Liver (tissue), 9 donors: ENCODE results near the gene TRPC4AP. TPM values are rescaled to one million over a fixed set of nuclear protein-coding genes. Genes with fewer than 3 reads are reported as not detected.

Source experiments
- DNase-seq: peaks from one replicate; pipeline ENCODE4 v3.0.0-alpha.2; 2017; ENCODE audit warnings: low spot score
- H3K27ac ChIP-seq, 2 donors: one replicate each; pipeline ENCODE4 v1.7.0; 2013; ENCODE audit warnings: inconsistent platforms in 2 of 2, low read length in 2 of 2, control low read depth in 1 of 2, low read depth in 1 of 2, mild to moderate bottlenecking in 1 of 2
- H3K27me3 ChIP-seq, 4 donors: one replicate each; pipeline versions ENCODE4 v1.6.1 to v1.7.0; 2013; ENCODE audit warnings: low read length in 3 of 4, inconsistent platforms in 1 of 4, mild to moderate bottlenecking in 1 of 4, moderate library complexity in 1 of 4; ENCODE audit not compliant: control insufficient read depth in 4 of 4, insufficient read depth in 4 of 4
- H3K36me3 ChIP-seq, 4 donors: one replicate each; pipeline versions ENCODE4 v1.6.1 to v1.7.0; 2013; ENCODE audit warnings: low read length in 3 of 4, mild to moderate bottlenecking in 3 of 4, low read depth in 1 of 4, moderate library complexity in 1 of 4; ENCODE audit not compliant: control insufficient read depth in 4 of 4, insufficient read depth in 3 of 4
- H3K4me1 ChIP-seq, 4 donors: one replicate each; pipeline versions ENCODE4 v1.6.1 to v1.7.0; 2013; ENCODE audit warnings: low read length in 3 of 4, mild to moderate bottlenecking in 3 of 4, moderate library complexity in 1 of 4; ENCODE audit not compliant: control insufficient read depth in 4 of 4, insufficient read depth in 4 of 4
- H3K4me3 ChIP-seq, 3 donors: one replicate each; pipeline versions ENCODE4 v1.6.1 to v1.7.0; 2013; ENCODE audit warnings: low read length in 3 of 3, control low read depth in 1 of 3, low read depth in 1 of 3, mild to moderate bottlenecking in 1 of 3
- H3K9ac ChIP-seq, 2 donors: one replicate each; pipeline ENCODE4 v1.7.0; 2013; ENCODE audit warnings: low read length in 2 of 2, mild to moderate bottlenecking in 2 of 2, moderate library complexity in 2 of 2, control low read depth in 1 of 2, low read depth in 1 of 2
- H3K9me3 ChIP-seq, 4 donors: one replicate each; pipeline versions ENCODE4 v1.6.1 to v1.7.0; 2013; ENCODE audit warnings: low read length in 3 of 4; ENCODE audit not compliant: control insufficient read depth in 4 of 4
- EGR1 ChIP-seq, 2 donors: IDR thresholded peaks; 2 replicates each; pipeline ENCODE4 v1.6.1; 2016 to 2018; ENCODE audit warnings: antibody characterized with exemption in 2 of 2, low read depth in 2 of 2
- FOXA1 ChIP-seq: IDR thresholded peaks from 2 replicates; pipeline ENCODE4 v1.6.1; 2016; ENCODE audit warnings: antibody characterized with exemption
- GABPA ChIP-seq, 2 donors: IDR thresholded peaks in 1 of 2; conservative IDR thresholded peaks in 1 of 2; 2 replicates each; pipeline ENCODE4 v1.6.1; 2016; ENCODE audit warnings: antibody characterized with exemption in 2 of 2, mild to moderate bottlenecking in 1 of 2, moderate library complexity in 1 of 2
- HNF4A ChIP-seq, 2 donors: conservative IDR thresholded peaks; 2 replicates each; pipeline ENCODE4 v1.6.1; 2016; ENCODE audit warnings: antibody characterized with exemption in 2 of 2, mild to moderate bottlenecking in 2 of 2
- HNF4G ChIP-seq: IDR thresholded peaks from 2 replicates; pipeline ENCODE4 v1.6.1; 2016; ENCODE audit warnings: antibody characterized with exemption
- JUND ChIP-seq, 2 donors: IDR thresholded peaks; 2 replicates each; pipeline ENCODE4 v1.6.1; 2016; ENCODE audit warnings: antibody characterized with exemption in 2 of 2
- NR2F2 ChIP-seq: IDR thresholded peaks from 2 replicates; pipeline ENCODE4 v1.6.1; 2016; ENCODE audit warnings: antibody characterized with exemption
- RAD21 ChIP-seq, 2 donors: IDR thresholded peaks; 2 replicates each; pipeline ENCODE4 v1.6.1; 2016; ENCODE audit warnings: antibody characterized with exemption in 2 of 2, mild to moderate bottlenecking in 2 of 2
- RXRA ChIP-seq, 2 donors: IDR thresholded peaks; 2 replicates each; pipeline ENCODE4 v1.6.1; 2017 to 2018; ENCODE audit warnings: antibody characterized with exemption in 2 of 2, mild to moderate bottlenecking in 1 of 2
- SP1 ChIP-seq: IDR thresholded peaks from 2 replicates; pipeline ENCODE4 v1.6.1; 2018; ENCODE audit warnings: antibody characterized with exemption, mild to moderate bottlenecking
- TAF1 ChIP-seq: conservative IDR thresholded peaks from 2 replicates; pipeline ENCODE4 v1.6.1; 2016; ENCODE audit warnings: antibody characterized with exemption, mild to moderate bottlenecking
- YY1 ChIP-seq: IDR thresholded peaks from 2 replicates; pipeline ENCODE4 v1.6.1; 2016; ENCODE audit warnings: antibody characterized with exemption, mild to moderate bottlenecking
- WGBS: extraction: QIAGEN DNeasy Blood & Tissue Kit; methylation state at CpG from one replicate; pipeline ENCODE4 v1.1.7; 2013; 5-methylcytosine and 5-hydroxymethylcytosine counted together
- polyA plus RNA-seq, 2 donors: library from polyadenylated mRNA; stranded (reverse) in 1 of 2; unstranded in 1 of 2; fragments of 200-250 nt in 1 of 2; fragments of >200 nt in 1 of 2; fragmentation: Nextera tagmentation in 1 of 2; extraction: Ambion mirVana in 1 of 2; gene quantifications; one replicate each; pipeline versions ENCODE4 v1.2.1 to v1.2.3, GENCODE V29; 2013 to 2015
- total RNA-seq, 2 donors: library from RNA; depleted of rRNA; stranded (reverse); fragments of >200 nt; gene quantifications; one replicate each; pipeline ENCODE4 v1.2.3, GENCODE V29; 2014
- TF ChIP-seq, protein P1 (sequence below): IDR thresholded peaks from 2 replicates; pipeline ENCODE4 v1.6.1; 2016; ENCODE audit warnings: antibody characterized with exemption
- TF ChIP-seq, protein P2 (sequence below): IDR thresholded peaks from 2 replicates; pipeline ENCODE4 v1.6.1; 2016; ENCODE audit warnings: antibody characterized with exemption
- TF ChIP-seq, protein P3 (sequence below): IDR thresholded peaks from 2 replicates; pipeline ENCODE4 v1.6.1; 2016; ENCODE audit warnings: antibody characterized with exemption
- TF ChIP-seq, protein P4 (sequence below): fragments of 150-350 bp; IDR thresholded peaks from 2 replicates; pipeline ENCODE4 v1.5.1; 2017; ENCODE audit warnings: improper control_type of control experiment, low read depth, low read length; ENCODE audit not compliant: missing input control
- TF ChIP-seq, protein P5 (sequence below): IDR thresholded peaks from 2 replicates; pipeline ENCODE4 v1.6.1; 2016; ENCODE audit warnings: antibody characterized with exemption, mild to moderate bottlenecking
- donor health status: healthy.
- donor health status: healthy.
- donor health status: healthy.
- donor health status: healthy.
- donor health status: healthy.

TRPC4AP gene
- total and polyA plus RNA-seq, 4 donors, result 26.3 to 57.2 (median 33.8) TPM

DNA sequence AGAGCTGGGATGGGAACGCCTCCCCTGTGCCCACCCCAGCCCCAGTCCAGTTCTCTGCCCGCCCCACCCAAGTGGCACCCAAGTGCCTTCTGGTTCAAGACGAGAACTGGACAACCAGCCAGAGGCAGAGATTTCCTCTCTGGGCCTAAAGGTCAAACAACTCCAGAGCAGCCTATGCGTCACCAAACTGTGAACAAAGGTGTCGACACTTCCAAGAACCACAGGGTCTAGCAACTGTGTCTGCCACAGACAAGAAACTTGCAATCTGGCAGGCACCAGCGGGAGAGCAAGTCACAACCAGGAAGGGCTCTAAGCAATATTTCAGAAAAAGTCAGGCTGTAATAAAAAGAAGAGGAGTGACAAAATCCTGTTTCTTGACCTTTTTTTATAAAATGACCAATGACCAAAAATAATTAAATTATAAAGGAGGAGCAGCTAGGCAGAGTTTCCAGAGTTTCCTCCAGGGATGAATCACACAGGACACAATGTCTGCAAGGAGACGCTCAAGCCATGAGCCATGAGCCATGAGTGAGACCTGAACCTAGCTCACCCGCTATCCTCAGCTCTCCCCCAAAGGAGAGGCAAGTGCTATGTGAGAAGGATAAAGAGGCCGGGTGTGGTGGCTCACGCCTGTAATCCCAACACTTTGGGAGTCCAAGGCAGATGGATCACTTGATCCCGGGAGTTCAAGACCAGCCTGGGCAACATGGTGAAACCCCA lies 43.4 kb upstream of the TRPC4AP start:
- peaks cover 2 to 71% (median 57%) of the 10 kb centered on the region in 4 donors for H3K36me3 ChIP-seq
- no peak overlapping the region for H3K27ac ChIP-seq
- H3K4me3 ChIP-seq, result no peak overlapping the region
- TF ChIP-seq HNF4G (no peak), TAF1 (no peak), HNF4A (conservative IDR thresholded peaks at IDR 0.05) (no peak), RXRA (IDR thresholded peaks at IDR 0.05) (no peak), RAD21 (IDR thresholded peaks at IDR 0.05) (no peak), JUND (IDR thresholded peaks at IDR 0.05) (no peak), EGR1 (IDR thresholded peaks at IDR 0.05; ENCODE audit: low read depth in 2 of 2) (no peak), YY1 (no peak)
- TF ChIP-seq, protein P1, sequence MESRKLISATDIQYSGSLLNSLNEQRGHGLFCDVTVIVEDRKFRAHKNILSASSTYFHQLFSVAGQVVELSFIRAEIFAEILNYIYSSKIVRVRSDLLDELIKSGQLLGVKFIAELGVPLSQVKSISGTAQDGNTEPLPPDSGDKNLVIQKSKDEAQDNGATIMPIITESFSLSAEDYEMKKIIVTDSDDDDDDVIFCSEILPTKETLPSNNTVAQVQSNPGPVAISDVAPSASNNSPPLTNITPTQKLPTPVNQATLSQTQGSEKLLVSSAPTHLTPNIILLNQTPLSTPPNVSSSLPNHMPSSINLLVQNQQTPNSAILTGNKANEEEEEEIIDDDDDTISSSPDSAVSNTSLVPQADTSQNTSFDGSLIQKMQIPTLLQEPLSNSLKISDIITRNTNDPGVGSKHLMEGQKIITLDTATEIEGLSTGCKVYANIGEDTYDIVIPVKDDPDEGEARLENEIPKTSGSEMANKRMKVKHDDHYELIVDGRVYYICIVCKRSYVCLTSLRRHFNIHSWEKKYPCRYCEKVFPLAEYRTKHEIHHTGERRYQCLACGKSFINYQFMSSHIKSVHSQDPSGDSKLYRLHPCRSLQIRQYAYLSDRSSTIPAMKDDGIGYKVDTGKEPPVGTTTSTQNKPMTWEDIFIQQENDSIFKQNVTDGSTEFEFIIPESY, result no peak
- TF ChIP-seq, protein P2, sequence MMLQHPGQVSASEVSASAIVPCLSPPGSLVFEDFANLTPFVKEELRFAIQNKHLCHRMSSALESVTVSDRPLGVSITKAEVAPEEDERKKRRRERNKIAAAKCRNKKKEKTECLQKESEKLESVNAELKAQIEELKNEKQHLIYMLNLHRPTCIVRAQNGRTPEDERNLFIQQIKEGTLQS, result no peak
- TF ChIP-seq, protein P3, sequence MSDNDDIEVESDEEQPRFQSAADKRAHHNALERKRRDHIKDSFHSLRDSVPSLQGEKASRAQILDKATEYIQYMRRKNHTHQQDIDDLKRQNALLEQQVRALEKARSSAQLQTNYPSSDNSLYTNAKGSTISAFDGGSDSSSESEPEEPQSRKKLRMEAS, result no peak
- DNase-seq, result no peak
- no peak overlapping the region for H3K9ac ChIP-seq
- H3K4me1 ChIP-seq, result peaks cover 0 to 6% (median 2%) of the 10 kb centered on the region in 4 donors
- no peaks in the 10 kb centered on the region for H3K27me3 ChIP-seq
- H3K9me3 ChIP-seq, result no peaks in the 10 kb centered on the region
- WGBS, result 93% methylated on average over 11 of the region's 11 CpGs

DNA sequence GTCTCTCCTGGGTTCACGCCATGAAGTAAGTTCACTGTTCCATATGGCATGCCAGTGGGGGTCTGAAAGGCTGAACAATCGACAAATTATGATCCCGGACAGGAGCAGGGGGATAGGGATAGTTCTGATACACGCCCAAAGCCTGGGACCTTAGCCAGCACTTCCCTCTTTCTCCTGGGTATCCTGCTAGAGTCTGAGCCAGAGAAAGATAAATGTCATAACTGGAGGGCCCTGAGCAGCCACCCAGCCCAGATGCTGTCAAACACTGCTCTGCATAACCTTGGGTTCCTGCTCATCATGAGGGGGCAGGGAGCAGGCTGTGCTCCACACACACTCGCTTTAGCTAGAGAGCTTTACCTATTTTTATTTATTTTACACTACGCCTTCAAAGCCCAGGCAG lies 42.3 kb upstream of the TRPC4AP start:
- whole genome bisulfite sequencing, result 86% methylated on average over 6 of the region's 6 CpGs
- peak overlapping the region; percentile 41 to 44 for H3K27ac ChIP-seq

More for the DNA sequence above, 42.3 kb upstream of the TRPC4AP start:
- no peaks in the 10 kb centered on the region for H3K27me3 ChIP-seq
- no peak overlapping the region for H3K4me3 ChIP-seq
- no peak overlapping the region for H3K9ac ChIP-seq
- TF ChIP-seq JUND (IDR thresholded peaks at IDR 0.05), result no peak
- TF ChIP-seq, protein P3, result no peak
- TF ChIP-seq RXRA (IDR thresholded peaks at IDR 0.05), result no peak
- TF ChIP-seq, protein P2, result no peak
- no peak for TF ChIP-seq GABPA (IDR thresholded peaks at IDR 0.05 in 1 of 2, conservative IDR thresholded peaks at IDR 0.05 in 1 of 2)
- TF ChIP-seq EGR1 (IDR thresholded peaks at IDR 0.05; ENCODE audit: low read depth in 2 of 2), result no peak
- no peak for TF ChIP-seq NR2F2
- TF ChIP-seq, protein P1, result no peak
- TF ChIP-seq, protein P4, sequence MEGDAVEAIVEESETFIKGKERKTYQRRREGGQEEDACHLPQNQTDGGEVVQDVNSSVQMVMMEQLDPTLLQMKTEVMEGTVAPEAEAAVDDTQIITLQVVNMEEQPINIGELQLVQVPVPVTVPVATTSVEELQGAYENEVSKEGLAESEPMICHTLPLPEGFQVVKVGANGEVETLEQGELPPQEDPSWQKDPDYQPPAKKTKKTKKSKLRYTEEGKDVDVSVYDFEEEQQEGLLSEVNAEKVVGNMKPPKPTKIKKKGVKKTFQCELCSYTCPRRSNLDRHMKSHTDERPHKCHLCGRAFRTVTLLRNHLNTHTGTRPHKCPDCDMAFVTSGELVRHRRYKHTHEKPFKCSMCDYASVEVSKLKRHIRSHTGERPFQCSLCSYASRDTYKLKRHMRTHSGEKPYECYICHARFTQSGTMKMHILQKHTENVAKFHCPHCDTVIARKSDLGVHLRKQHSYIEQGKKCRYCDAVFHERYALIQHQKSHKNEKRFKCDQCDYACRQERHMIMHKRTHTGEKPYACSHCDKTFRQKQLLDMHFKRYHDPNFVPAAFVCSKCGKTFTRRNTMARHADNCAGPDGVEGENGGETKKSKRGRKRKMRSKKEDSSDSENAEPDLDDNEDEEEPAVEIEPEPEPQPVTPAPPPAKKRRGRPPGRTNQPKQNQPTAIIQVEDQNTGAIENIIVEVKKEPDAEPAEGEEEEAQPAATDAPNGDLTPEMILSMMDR, result no peak
- TF ChIP-seq, protein P5, sequence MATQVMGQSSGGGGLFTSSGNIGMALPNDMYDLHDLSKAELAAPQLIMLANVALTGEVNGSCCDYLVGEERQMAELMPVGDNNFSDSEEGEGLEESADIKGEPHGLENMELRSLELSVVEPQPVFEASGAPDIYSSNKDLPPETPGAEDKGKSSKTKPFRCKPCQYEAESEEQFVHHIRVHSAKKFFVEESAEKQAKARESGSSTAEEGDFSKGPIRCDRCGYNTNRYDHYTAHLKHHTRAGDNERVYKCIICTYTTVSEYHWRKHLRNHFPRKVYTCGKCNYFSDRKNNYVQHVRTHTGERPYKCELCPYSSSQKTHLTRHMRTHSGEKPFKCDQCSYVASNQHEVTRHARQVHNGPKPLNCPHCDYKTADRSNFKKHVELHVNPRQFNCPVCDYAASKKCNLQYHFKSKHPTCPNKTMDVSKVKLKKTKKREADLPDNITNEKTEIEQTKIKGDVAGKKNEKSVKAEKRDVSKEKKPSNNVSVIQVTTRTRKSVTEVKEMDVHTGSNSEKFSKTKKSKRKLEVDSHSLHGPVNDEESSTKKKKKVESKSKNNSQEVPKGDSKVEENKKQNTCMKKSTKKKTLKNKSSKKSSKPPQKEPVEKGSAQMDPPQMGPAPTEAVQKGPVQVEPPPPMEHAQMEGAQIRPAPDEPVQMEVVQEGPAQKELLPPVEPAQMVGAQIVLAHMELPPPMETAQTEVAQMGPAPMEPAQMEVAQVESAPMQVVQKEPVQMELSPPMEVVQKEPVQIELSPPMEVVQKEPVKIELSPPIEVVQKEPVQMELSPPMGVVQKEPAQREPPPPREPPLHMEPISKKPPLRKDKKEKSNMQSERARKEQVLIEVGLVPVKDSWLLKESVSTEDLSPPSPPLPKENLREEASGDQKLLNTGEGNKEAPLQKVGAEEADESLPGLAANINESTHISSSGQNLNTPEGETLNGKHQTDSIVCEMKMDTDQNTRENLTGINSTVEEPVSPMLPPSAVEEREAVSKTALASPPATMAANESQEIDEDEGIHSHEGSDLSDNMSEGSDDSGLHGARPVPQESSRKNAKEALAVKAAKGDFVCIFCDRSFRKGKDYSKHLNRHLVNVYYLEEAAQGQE, result no peak
- no peak for TF ChIP-seq FOXA1
- no peak for TF ChIP-seq HNF4G
- TF ChIP-seq SP1, result no peak
- no peak for TF ChIP-seq YY1
- TF ChIP-seq HNF4A (conservative IDR thresholded peaks at IDR 0.05), result no peak
- TF ChIP-seq TAF1, result no peak
- TF ChIP-seq RAD21 (IDR thresholded peaks at IDR 0.05), result no peak
- H3K36me3 ChIP-seq, result peaks cover 5 to 74% (median 63%) of the 10 kb centered on the region in 4 donors
- DNase-seq, result no peak
- H3K4me1 ChIP-seq, result peaks cover 0 to 6% (median 2%) of the 10 kb centered on the region in 4 donors
- H3K9me3 ChIP-seq, result no peaks in the 10 kb centered on the region
